B cell (primary cell): ENCODE data around the gene CASTOR2. TPM values are rescaled to one million over a fixed set of nuclear protein-coding genes. Genes with fewer than 3 reads are reported as not detected.

Experiments
- ATAC-seq: fragments of 200-7000 bp; cut with Tn5 transposase; one replicate; pipeline ENCODE4 v1.10.0; 2021; ENCODE audit warnings: low read depth, mild to moderate bottlenecking, moderate number of reproducible peaks, moderate library complexity
- CTCF ChIA-PET: fragments of 350-600 bp; sonication (Branson Sonifier 250); formaldehyde crosslinking; loops from one replicate; lab custom pipeline; 2021; ENCODE audit warnings: antibody characterized with exemption, inconsistent platforms; lab: Charles Lee
- POLR2A ChIA-PET: fragments of 350-600 bp; sonication (Branson Sonifier 250); formaldehyde crosslinking; loops from one replicate; lab custom pipeline; 2021; ENCODE audit warnings: antibody characterized with exemption; lab: Charles Lee
- DNase-seq: peaks from one replicate; pipeline ENCODE4 v3.0.0; 2013
- H2AFZ ChIP-seq: 2 replicates; pipeline ENCODE4 v1.6.1; 2012; ENCODE audit warnings: mild to moderate bottlenecking, low read depth, low read length; ENCODE audit not compliant: insufficient read depth, poor library complexity, severe bottlenecking
- H3K27ac ChIP-seq, 2 donors: 1 replicate in 1 of 2; 2 replicates in 1 of 2; pipeline ENCODE4 v1.5.1; 2012 to 2013; ENCODE audit warnings: low read length in 2 of 2, mild to moderate bottlenecking in 2 of 2, moderate library complexity in 1 of 2
- H3K27me3 ChIP-seq, 4 experiments: fragments of 200-600 bp in 1 of 4; sonication (generic) in 1 of 4; replicated peaks in 1 of 4; 1 replicate in 2 of 4; 2 replicates in 2 of 4; pipeline versions ENCODE4 v1.6.1 to v1.7.0; 2013 to 2016; ENCODE audit warnings: low read length in 3 of 4, mild to moderate bottlenecking in 2 of 4, mixed read lengths in 1 of 4, moderate library complexity in 1 of 4; ENCODE audit not compliant: insufficient read depth in 4 of 4, control insufficient read depth in 3 of 4; ENCODE audit errors: control extremely low read depth in 1 of 4
- H3K36me3 ChIP-seq, 2 experiments: replicated peaks in 1 of 2; 1 replicate in 1 of 2; 2 replicates in 1 of 2; pipeline versions ENCODE4 v1.6.1 to v1.7.1; 2013; ENCODE audit warnings: low read length in 1 of 2; ENCODE audit not compliant: insufficient read depth in 2 of 2, control insufficient read depth in 1 of 2; ENCODE audit errors: control extremely low read depth in 1 of 2, extremely low read depth in 1 of 2
- H3K4me1 ChIP-seq, 2 donors: fragments of 200-600 bp in 1 of 2; sonication (generic) in 1 of 2; 1 replicate in 1 of 2; 2 replicates in 1 of 2; pipeline versions ENCODE4 v1.5.1 to v1.6.1; 2013 to 2017; ENCODE audit warnings: low read length in 2 of 2; ENCODE audit not compliant: control insufficient read depth in 2 of 2, insufficient read depth in 2 of 2
- H3K4me2 ChIP-seq: replicated peaks from 2 replicates; pipeline ENCODE3; 2012; ENCODE audit warnings: mild to moderate bottlenecking, low read depth, low read length; ENCODE audit not compliant: poor library complexity, severe bottlenecking
- H3K4me3 ChIP-seq, 5 experiments: fragments of 200-600 bp in 1 of 5; sonication (generic) in 1 of 5; 1 replicate in 3 of 5; 2 replicates in 2 of 5; pipeline versions ENCODE4 v1.5.1 to v1.7.0; 2011 to 2016; ENCODE audit warnings: low read length in 4 of 5, mild to moderate bottlenecking in 4 of 5, low read depth in 2 of 5, control low read depth in 1 of 5, moderate library complexity in 1 of 5; ENCODE audit not compliant: insufficient read depth in 1 of 5; ENCODE audit errors: control extremely low read depth in 1 of 5, extremely low read depth in 1 of 5
- H3K79me2 ChIP-seq: fragments of 200-600 bp; sonication (generic); one replicate; pipeline ENCODE4 v1.6.0; 2016; ENCODE audit warnings: low read length; ENCODE audit not compliant: control insufficient read depth, insufficient read depth
- H3K9ac ChIP-seq: fragments of 200-600 bp; sonication (generic); 2 replicates; pipeline ENCODE4 v1.6.1; 2017; ENCODE audit warnings: mild to moderate bottlenecking, low read length, moderate library complexity
- H3K9me3 ChIP-seq, 3 donors: one replicate each; pipeline versions ENCODE4 v1.6.1 to v1.7.1; 2013; ENCODE audit warnings: low read length in 2 of 3; ENCODE audit not compliant: control insufficient read depth in 2 of 3, insufficient read depth in 1 of 3; ENCODE audit errors: control extremely low read depth in 1 of 3
- H4K20me1 ChIP-seq: 2 replicates; pipeline ENCODE4 v1.6.0; 2012; ENCODE audit warnings: mild to moderate bottlenecking, low read length; ENCODE audit not compliant: insufficient read depth, control insufficient read depth, poor library complexity, severe bottlenecking
- H3K27ac Mint-ChIP-seq: one replicate; pipeline ENCODE4 v1.8.0; 2021; ENCODE audit warnings: mixed read lengths
- H3K27me3 Mint-ChIP-seq: one replicate; pipeline ENCODE4 v1.8.0; 2021; ENCODE audit warnings: mixed read lengths
- H3K4me1 Mint-ChIP-seq: one replicate; pipeline ENCODE4 v1.8.0; 2021; ENCODE audit warnings: mixed read lengths
- H3K4me3 Mint-ChIP-seq: one replicate; pipeline ENCODE4 v1.8.0; 2021; ENCODE audit warnings: mixed read lengths
- H3K9me3 Mint-ChIP-seq: one replicate; pipeline ENCODE4 v1.8.0; 2022; ENCODE audit warnings: mixed read lengths; ENCODE audit not compliant: insufficient read depth
- CTCF ChIP-seq: fragments of 200-600 bp; IDR thresholded peaks from one replicate; pipeline ENCODE4 v1.8.0; 2022; ENCODE audit warnings: antibody characterized with exemption, mild to moderate bottlenecking
- EZH2 ChIP-seq: IDR thresholded peaks from 2 replicates; pipeline ENCODE4 v1.6.1; 2012; ENCODE audit warnings: borderline replicate concordance, low read depth, mild to moderate bottlenecking, moderate library complexity, low read length; ENCODE audit not compliant: insufficient read depth, poor library complexity, severe bottlenecking
- WGBS: methylation state at CpG from one replicate; pipeline ENCODE4 v1.1.5; 2013; ENCODE audit warnings: missing lambda C conversion rate; ENCODE audit not compliant: insufficient coverage; 5-methylcytosine and 5-hydroxymethylcytosine counted together
- intact Hi-C: fragments of 100-400 bp; cut with micrococcal nuclease; formaldehyde crosslinking; loops from one replicate; pipeline ENCODE4 v1.10.0; 2022
- polyA plus RNA-seq: library from polyadenylated mRNA; depleted of rRNA; stranded (reverse); fragments of >200 nt; gene quantifications from 2 replicates; pipeline ENCODE4 v1.2.3, GENCODE V29; 2012
- total RNA-seq, 2 donors: library from RNA; stranded (reverse); fragments of 120-200 nt in 1 of 2; gene quantifications; 1 replicate in 1 of 2; 2 replicates in 1 of 2; pipeline versions ENCODE4 v1.2.3 to v1.2.4, GENCODE V29; 2013 to 2022

Gene CASTOR2
- total and polyA plus RNA-seq, 2 donors (not counting 1 experiment from before 2014, with no cell fraction given), result 1.8 to 5.1 TPM

- H4K20me1 ChIP-seq, result no peaks in the 10 kb centered on the region
- Mint-ChIP-seq H3K27ac (no peak overlapping the region), H3K4me1 (no peaks in the 10 kb centered on the region), H3K9me3 (no peaks in the 10 kb centered on the region), H3K27me3 (no peaks in the 10 kb centered on the region), H3K4me3 (no peak overlapping the region)
- ChIA-PET CTCF (interaction anchor here (1.1 kb wide), 1 partner anchor 973 kb away, joined by 4 read pairs; no protein-coding TSS in a partner anchor), POLR2A (no interaction called here)
- no peak overlapping the region for H3K4me2 ChIP-seq
- H2AFZ ChIP-seq, result no peak overlapping the region
- H3K79me2 ChIP-seq, result no peaks in the 10 kb centered on the region
- no peaks in the 10 kb centered on the region for H3K27me3 ChIP-seq
- DNase-seq (no peak), ATAC-seq (no peak)
- no peaks in the 10 kb centered on the region for H3K4me1 ChIP-seq
- H3K9ac ChIP-seq, result no peak overlapping the region
- intact Hi-C loops, result no loop called here
- no peak overlapping the region for H3K4me3 ChIP-seq
- peaks cover 0 to 15% of the 10 kb centered on the region in 2 experiments for H3K36me3 ChIP-seq
- no peak overlapping the region for H3K27ac ChIP-seq
- 96% methylated on average over 27 of the region's 28 CpGs for WGBS
- no peak for TF ChIP-seq EZH2
- TF ChIP-seq CTCF, result no peak
- H3K9me3 ChIP-seq, result no peaks in the 10 kb centered on the region
Measured at GRCh38 chr7:75042831-75043703, 78.6 kb downstream of the CASTOR2 start.

GRCh38 chr7:75045881-75046280 is 81.4 kb downstream of the CASTOR2 start:
- Mint-ChIP-seq H3K4me1 (no peaks in the 10 kb centered on the region), H3K4me3 (no peak overlapping the region), H3K27me3 (no peaks in the 10 kb centered on the region), H3K27ac (no peak overlapping the region), H3K9me3 (no peaks in the 10 kb centered on the region)
- Histone ChIP-seq H3K27me3 (no peaks in the 10 kb centered on the region), H3K4me3 (no peak overlapping the region), H3K4me1 (no peaks in the 10 kb centered on the region), H4K20me1 (peaks cover 4% of the 10 kb centered on the region), H2AFZ (no peak overlapping the region), H3K9me3 (no peaks in the 10 kb centered on the region), H3K27ac (no peak overlapping the region), H3K79me2 (peaks cover 5% of the 10 kb centered on the region), H3K9ac (no peak overlapping the region), H3K36me3 (peaks cover 0 to 30% of the 10 kb centered on the region in 2 experiments), H3K4me2 (no peak overlapping the region)
- ChIA-PET POLR2A (no interaction called here), CTCF (interaction anchor here (1.0 to 1.9 kb wide), 2 partner anchors 10 to 100 kb away, joined by 5 read pairs; no protein-coding TSS in a partner anchor)
- TF ChIP-seq CTCF (no peak), EZH2 (no peak)
- 97% methylated on average over 12 of the region's 14 CpGs for whole genome bisulfite sequencing
- ATAC-seq (no peak), DNase-seq (no peak)
- intact Hi-C loops, result no loop called here
